Measurements from ENCODE around the gene H6PD. TPM values are rescaled to one million over a fixed set of nuclear protein-coding genes. Genes with fewer than 3 reads are reported as not detected.
A peak's percentile ranks its signal among the peaks of the same experiment; 100 is the strongest.

Gene H6PD
- total and polyA plus RNA-seq, 4 donors, result 28.9 to 134 (median 56.8) TPM

- TF ChIP-seq GABPA (IDR thresholded peaks at IDR 0.05 in 1 of 2, conservative IDR thresholded peaks at IDR 0.05 in 1 of 2), result no peak
- TF ChIP-seq RAD21 (IDR thresholded peaks at IDR 0.05), result peak in 1 of 2 donors; percentile 13
- H3K9ac ChIP-seq (ENCODE audit: low read depth in 1 of 2, low read length in 2 of 2), result no peak overlapping the region
- H3K9me3 ChIP-seq (ENCODE audit: control insufficient read depth in 4 of 4, low read length in 3 of 4), result no peaks in the 10 kb centered on the region
- H3K27me3 ChIP-seq (ENCODE audit: control insufficient read depth in 4 of 4, insufficient read depth in 4 of 4, low read length in 3 of 4), result no peaks in the 10 kb centered on the region
- 76% methylated on average over 10 of the region's 10 CpGs for WGBS
- DNase-seq (ENCODE audit: low spot score), result no peak
- peak overlapping the region in 1 of 3 donors; percentile 90 for H3K4me3 ChIP-seq (ENCODE audit: low read depth in 1 of 3, low read length in 3 of 3)
- H3K27ac ChIP-seq (ENCODE audit: low read depth in 1 of 2, low read length in 2 of 2), result no peak overlapping the region
- H3K4me1 ChIP-seq (ENCODE audit: control insufficient read depth in 4 of 4, insufficient read depth in 4 of 4, low read length in 3 of 4), result peaks cover 3 to 21% (median 14%) of the 10 kb centered on the region in 4 donors
- peaks cover 0 to 3% (median 0%) of the 10 kb centered on the region in 4 donors for H3K36me3 ChIP-seq (ENCODE audit: control insufficient read depth in 4 of 4, insufficient read depth in 3 of 4, low read depth in 1 of 4, low read length in 3 of 4)
Observed at GRCh38 chr1:9294910-9295636, 60.5 kb downstream of the H6PD start.

GRCh38 chr1:9295884-9296283 is 61.3 kb downstream of the H6PD start:
- Histone ChIP-seq H3K4me3 (ENCODE audit: low read depth in 1 of 3, low read length in 3 of 3) (no peak overlapping the region), H3K36me3 (ENCODE audit: control insufficient read depth in 4 of 4, insufficient read depth in 3 of 4, low read depth in 1 of 4, low read length in 3 of 4) (peaks cover 0 to 6% (median 0%) of the 10 kb centered on the region in 4 donors), H3K9me3 (ENCODE audit: control insufficient read depth in 4 of 4, low read length in 3 of 4) (no peaks in the 10 kb centered on the region), H3K27me3 (ENCODE audit: control insufficient read depth in 4 of 4, insufficient read depth in 4 of 4, low read length in 3 of 4) (no peaks in the 10 kb centered on the region), H3K27ac (ENCODE audit: low read depth in 1 of 2, low read length in 2 of 2) (no peak overlapping the region), H3K9ac (ENCODE audit: low read depth in 1 of 2, low read length in 2 of 2) (no peak overlapping the region), H3K4me1 (ENCODE audit: control insufficient read depth in 4 of 4, insufficient read depth in 4 of 4, low read length in 3 of 4) (peaks cover 3 to 21% (median 13%) of the 10 kb centered on the region in 4 donors)
- TF ChIP-seq ATF3 (IDR thresholded peaks at IDR 0.05), result no peak
- peak in 1 of 2 donors; percentile 31 for TF ChIP-seq RXRA (IDR thresholded peaks at IDR 0.05)
- no peak for TF ChIP-seq TAF1 (conservative IDR thresholded peaks at IDR 0.05)
- peak; percentile 55 to 80 for TF ChIP-seq HNF4A (conservative IDR thresholded peaks at IDR 0.05)
- peak; percentile 34 for TF ChIP-seq REST (IDR thresholded peaks at IDR 0.05)
- TF ChIP-seq JUND (IDR thresholded peaks at IDR 0.05), result no peak
- no peak for TF ChIP-seq YY1 (IDR thresholded peaks at IDR 0.05)
- TF ChIP-seq NR2F2 (IDR thresholded peaks at IDR 0.05), result no peak
- 74% methylated on average over 9 of the region's 9 CpGs for WGBS
- DNase-seq (ENCODE audit: low spot score), result no peak

GRCh38 chr1:9296850-9297249 is 62.3 kb downstream of the H6PD start:
- Histone ChIP-seq H3K4me3 (ENCODE audit: low read depth in 1 of 3, low read length in 3 of 3) (no peak overlapping the region), H3K9me3 (ENCODE audit: control insufficient read depth in 4 of 4, low read length in 3 of 4) (no peaks in the 10 kb centered on the region), H3K4me1 (ENCODE audit: control insufficient read depth in 4 of 4, insufficient read depth in 4 of 4, low read length in 3 of 4) (peaks cover 2 to 17% (median 11%) of the 10 kb centered on the region in 4 donors), H3K27ac (ENCODE audit: low read depth in 1 of 2, low read length in 2 of 2) (no peak overlapping the region), H3K36me3 (ENCODE audit: control insufficient read depth in 4 of 4, insufficient read depth in 3 of 4, low read depth in 1 of 4, low read length in 3 of 4) (peaks cover 0 to 8% (median 0%) of the 10 kb centered on the region in 4 donors), H3K27me3 (ENCODE audit: control insufficient read depth in 4 of 4, insufficient read depth in 4 of 4, low read length in 3 of 4) (no peaks in the 10 kb centered on the region), H3K9ac (ENCODE audit: low read depth in 1 of 2, low read length in 2 of 2) (no peak overlapping the region)
- 88% methylated on average over 6 of the region's 6 CpGs for WGBS
- DNase-seq (ENCODE audit: low spot score), result no peak
- TF ChIP-seq GABPA (IDR thresholded peaks at IDR 0.05 in 1 of 2, conservative IDR thresholded peaks at IDR 0.05 in 1 of 2) (no peak), EGR1 (IDR thresholded peaks at IDR 0.05; ENCODE audit: low read depth in 2 of 2) (no peak), JUND (IDR thresholded peaks at IDR 0.05) (no peak), TAF1 (conservative IDR thresholded peaks at IDR 0.05) (no peak), SP1 (IDR thresholded peaks at IDR 0.05) (no peak), HNF4A (conservative IDR thresholded peaks at IDR 0.05) (no peak), NR2F2 (IDR thresholded peaks at IDR 0.05) (no peak), RXRA (IDR thresholded peaks at IDR 0.05) (no peak)

Data from liver (tissue), 9 donors.